K562 (cell line): ENCODE data around the gene STOX1.

Source experiments
- EP300 ChIP-seq: IDR thresholded peaks from 2 replicates; pipeline ENCODE4 v1.6.1; 2012; ENCODE audit warnings: low read length, improper control_type of control experiment
- EZH2 ChIP-seq: IDR thresholded peaks from 2 replicates; pipeline ENCODE4 v1.6.1; 2012; ENCODE audit warnings: low read depth, mild to moderate bottlenecking, inconsistent platforms, low read length, borderline replicate concordance
- KLF10 ChIP-seq: fragments of 250-450 bp; sonication (Bioruptor Pico); IDR thresholded peaks from 2 replicates; pipeline ENCODE4 v1.6.1; 2021; ENCODE audit warnings: matching md5 sums
- SRF ChIP-seq, 2 experiments: fragments of 250-450, 450-650 bp in 1 of 2; sonication (Bioruptor Pico) in 1 of 2; sonication (generic) in 1 of 2; formaldehyde crosslinking; IDR thresholded peaks; 2 replicates each; pipeline versions ENCODE4 v1.5.0 to v1.5.1; 2020 to 2022; ENCODE audit warnings: mild to moderate bottlenecking in 1 of 2, missing genetic modification reagents in 1 of 2

DNA sequence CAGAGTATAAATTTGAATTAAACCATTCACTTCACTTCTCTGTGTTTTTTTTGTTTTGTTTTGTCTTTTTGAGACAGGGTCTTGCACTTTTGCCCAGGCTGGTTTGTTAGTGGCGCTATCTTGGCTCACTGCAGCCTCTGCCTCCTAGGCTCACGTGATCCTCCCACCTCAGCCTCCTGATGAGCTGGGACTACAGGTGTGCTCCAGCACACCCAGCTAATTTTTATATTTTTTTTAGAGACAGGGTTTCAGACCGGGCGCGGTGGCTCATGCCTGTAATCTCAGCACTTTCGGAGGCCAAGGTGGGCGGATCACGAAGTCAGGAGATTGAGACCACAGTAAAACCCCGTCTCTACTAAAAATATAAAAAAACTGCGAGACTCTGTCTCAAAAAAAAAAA, 36.9 kb upstream of the STOX1 start:
- no peak for TF ChIP-seq SRF (CRISPR knock-in tag; IDR thresholded peaks at IDR 0.05)
- TF ChIP-seq EZH2 = no peak
- TF ChIP-seq EP300 = no peak
- TF ChIP-seq KLF10 = no peak
